PFSK-1 (cell line): ENCODE data around the gene BRMS1L.

ENCODE experiments used
- POLR2AphosphoS5 ChIP-seq: IDR thresholded peaks from 2 replicates; pipeline ENCODE4 v1.6.1; 2012; ENCODE audit warnings: low read depth, mild to moderate bottlenecking, control low read depth, low read length, moderate library complexity
- REST ChIP-seq, 2 experiments: IDR thresholded peaks; 2 replicates each; pipeline versions ENCODE4 v1.6.1 to v1.8.0; 2011 to 2012; ENCODE audit warnings: low read depth in 2 of 2, low read length in 2 of 2, control low read depth in 1 of 2, inconsistent platforms in 1 of 2, mild to moderate bottlenecking in 1 of 2, moderate library complexity in 1 of 2; ENCODE audit not compliant: insufficient read depth in 1 of 2

GRCh38 chr14:35890308-35890707 lies 64.2 kb downstream of the BRMS1L start:
- TF ChIP-seq REST (IDR thresholded peaks at IDR 0.05; ENCODE audit: insufficient read depth in 1 of 2, low read depth in 2 of 2, low read length in 2 of 2) (no peak), POLR2AphosphoS5 (no peak)
